Gastrocnemius medialis (tissue), 4 donors: ENCODE data around the gene TFB1M. TPM values are rescaled to one million over a fixed set of nuclear protein-coding genes. Genes with fewer than 3 reads are reported as not detected.
A peak's percentile ranks its signal among the peaks of the same experiment; 100 is the strongest.

Experiments used
- ATAC-seq, 2 donors: fragments of 150-250 bp; one replicate each; pipeline ENCODE4 v1.9.1; 2016
- DNase-seq, 2 donors: peaks; one replicate each; pipeline ENCODE4 v3.0.0-alpha.2; 2019
- H3K27ac ChIP-seq, 4 donors: fragments of 200-600 bp; sonication (generic); 1 replicate in 1 of 4; 2 replicates in 3 of 4; pipeline ENCODE4 v1.5.1; 2016 to 2018; ENCODE audit warnings: mild to moderate bottlenecking in 2 of 4, moderate library complexity in 1 of 4
- H3K27me3 ChIP-seq, 3 donors: fragments of 200-600 bp; sonication (generic) in 2 of 3; 1 replicate in 1 of 3; 2 replicates in 2 of 3; pipeline versions ENCODE4 v1.5.1 to v1.6.0; 2016 to 2019; ENCODE audit warnings: mild to moderate bottlenecking in 1 of 3, moderate library complexity in 1 of 3
- H3K36me3 ChIP-seq, 2 donors: fragments of 200-600 bp; sonication (generic) in 1 of 2; one replicate each; pipeline ENCODE4 v1.5.1; 2017 to 2018
- H3K4me1 ChIP-seq, 2 donors: fragments of 200-600 bp; sonication (generic) in 1 of 2; one replicate each; pipeline ENCODE4 v1.5.1; 2016 to 2017; ENCODE audit warnings: mild to moderate bottlenecking in 2 of 2
- H3K4me3 ChIP-seq, 4 donors: fragments of 200-600 bp; sonication (generic) in 3 of 4; 1 replicate in 1 of 4; 2 replicates in 3 of 4; pipeline ENCODE4 v1.5.1; 2016 to 2019; ENCODE audit warnings: mild to moderate bottlenecking in 2 of 4
- H3K9me3 ChIP-seq, 3 donors: fragments of 200-600 bp; sonication (generic) in 2 of 3; 1 replicate in 1 of 3; 2 replicates in 2 of 3; pipeline ENCODE4 v1.5.1; 2016 to 2019
- CTCF ChIP-seq, 5 experiments: fragments of 450-650 bp in 3 of 5; fragments of 200-600 bp in 2 of 5; sonication (generic) in 2 of 5; IDR thresholded peaks in 4 of 5; conservative IDR thresholded peaks in 1 of 5; 1 replicate in 4 of 5; 2 replicates in 1 of 5; pipeline ENCODE4 v1.5.1; 2016 to 2019; ENCODE audit warnings: antibody characterized with exemption in 5 of 5, mild to moderate bottlenecking in 3 of 5, moderate library complexity in 3 of 5
- POLR2A ChIP-seq, 2 donors: fragments of 450-650 bp; IDR thresholded peaks; one replicate each; pipeline ENCODE4 v1.6.1; 2017; ENCODE audit warnings: antibody characterized with exemption in 2 of 2, mild to moderate bottlenecking in 2 of 2, moderate library complexity in 2 of 2
- in situ Hi-C, 4 donors: fragments of 200-750 bp; cut with MboI; loops; one replicate each; pipeline versions ENCODE4 v1.15.0 to v1.8.0; 2017; ENCODE audit warnings: low sequenced_read_pairs in 4 of 4
- intact Hi-C: fragments of 100-400 bp; cut with DNase I; formaldehyde crosslinking; loops from one replicate; pipeline ENCODE4 v1.15.1; 2023; ENCODE audit warnings: low total_unique reads
- total RNA-seq, 4 donors: library from RNA; depleted of rRNA; stranded (reverse); fragments of >200 nt; gene quantifications; one replicate each; pipeline versions ENCODE4 v1.1.0 to v1.2.3, GENCODE V29; 2016

Gene TFB1M
- total RNA-seq, 4 donors from 2014 or later = 13.4 to 34.4 (median 29.2) TPM

- Histone ChIP-seq H3K36me3 (no peaks in the 10 kb centered on the region), H3K9me3 (no peaks in the 10 kb centered on the region), H3K4me3 (no peak overlapping the region), H3K27ac (peak overlapping the region in 2 of 4 donors; percentile 62 to 66), H3K27me3 (no peaks in the 10 kb centered on the region), H3K4me1 (peaks cover 22 to 58% of the 10 kb centered on the region in 2 donors)
- TF ChIP-seq POLR2A (IDR thresholded peaks at IDR 0.05) (no peak), CTCF (IDR thresholded peaks at IDR 0.05 in 4 of 5, conservative IDR thresholded peaks at IDR 0.05 in 1 of 5) (no peak)
- no peak for DNase-seq
- intact Hi-C loops = no loop called here
- ATAC-seq = no peak
- in situ Hi-C loops = no loop called here
Measured at GRCh38 chr6:155274106-155274505, 40.2 kb downstream of the TFB1M start.

GRCh38 chr6:155273431-155273830 is 40.9 kb downstream of the TFB1M start:
- Histone ChIP-seq H3K9me3 (no peaks in the 10 kb centered on the region), H3K27me3 (no peaks in the 10 kb centered on the region), H3K36me3 (no peaks in the 10 kb centered on the region), H3K27ac (peak overlapping the region in 3 of 4 donors; percentile 15 to 66 (median 62)), H3K4me3 (no peak overlapping the region), H3K4me1 (peaks cover 22 to 53% of the 10 kb centered on the region in 2 donors)
- in situ Hi-C loops (no loop called here), intact Hi-C loops (no loop called here)
- ATAC-seq = peak in 1 of 2 donors; percentile 39
- DNase-seq = no peak
- TF ChIP-seq POLR2A (IDR thresholded peaks at IDR 0.05) = no peak
- TF ChIP-seq CTCF (IDR thresholded peaks at IDR 0.05 in 4 of 5, conservative IDR thresholded peaks at IDR 0.05 in 1 of 5) = no peak

GRCh38 chr6:155272353-155273232 is 41.7 kb downstream of the TFB1M start:
- intact Hi-C loops = no loop called here
- no peak for DNase-seq
- Histone ChIP-seq H3K36me3 (no peaks in the 10 kb centered on the region), H3K4me3 (no peak overlapping the region), H3K4me1 (peaks cover 22 to 47% of the 10 kb centered on the region in 2 donors), H3K27me3 (no peaks in the 10 kb centered on the region), H3K9me3 (no peaks in the 10 kb centered on the region), H3K27ac (peak overlapping the region in 3 of 4 donors; percentile 15 to 66 (median 62))
- in situ Hi-C loops = no loop called here
- peak; percentile 24 to 43 for ATAC-seq
- TF ChIP-seq CTCF (IDR thresholded peaks at IDR 0.05 in 4 of 5, conservative IDR thresholded peaks at IDR 0.05 in 1 of 5) (no peak), POLR2A (IDR thresholded peaks at IDR 0.05) (no peak)

DNA sequence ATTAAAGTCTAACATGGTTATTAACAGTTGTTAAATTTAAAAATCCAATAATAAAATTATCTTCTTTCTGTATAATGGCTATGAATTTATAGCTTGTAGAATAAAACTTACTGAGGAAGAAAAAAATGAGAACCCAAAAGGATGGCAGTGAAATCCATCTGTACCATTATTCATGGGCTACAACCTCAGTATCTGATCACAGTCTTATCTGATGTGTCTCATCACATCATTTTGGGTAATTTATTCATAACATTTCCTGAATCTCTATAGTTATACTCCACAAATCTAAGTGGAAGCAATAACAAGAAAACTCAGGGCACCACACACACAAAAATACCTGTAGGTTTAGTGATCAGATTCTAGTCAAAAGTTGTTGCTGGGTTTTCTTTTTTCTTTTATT is 43.1 kb downstream of the TFB1M start:
- TF ChIP-seq POLR2A (IDR thresholded peaks at IDR 0.05) = no peak
- no peak for TF ChIP-seq CTCF (IDR thresholded peaks at IDR 0.05 in 4 of 5, conservative IDR thresholded peaks at IDR 0.05 in 1 of 5)
- Histone ChIP-seq H3K36me3 (no peaks in the 10 kb centered on the region), H3K27ac (no peak overlapping the region), H3K4me1 (peaks cover 14 to 36% of the 10 kb centered on the region in 2 donors), H3K9me3 (no peaks in the 10 kb centered on the region), H3K27me3 (no peaks in the 10 kb centered on the region), H3K4me3 (no peak overlapping the region)
- in situ Hi-C loops (no loop called here), intact Hi-C loops (no loop called here)
- no peak for DNase-seq
- ATAC-seq = no peak
